ENCODE results near the gene VPS37C. TPM values are rescaled to one million over a fixed set of nuclear protein-coding genes. Genes with fewer than 3 reads are reported as not detected.

Gene VPS37C
- total and polyA plus RNA-seq, 9 of the 15 experiments (the other 6 are each of a cell fraction or from before 2014, with no cell fraction given), result 0.62 to 29.8 (median 11.5) TPM

GRCh38 chr11:61089806-61090491 is 71.3 kb downstream of the VPS37C start (continued):
- TF ChIP-seq MNT (conservative IDR thresholded peaks at IDR 0.05) (no peak), ASH1L (IDR thresholded peaks at IDR 0.05; ENCODE audit: borderline replicate concordance, low read depth, partially characterized antibody) (no peak), BCL6 (CRISPR knock-in tag; IDR thresholded peaks at IDR 0.05) (no peak), ID3 (CRISPR knock-in tag; IDR thresholded peaks at IDR 0.05) (no peak), ID3 (tag; IDR thresholded peaks at IDR 0.05) (no peak), NCOA1 (IDR thresholded peaks at IDR 0.05; ENCODE audit: low read depth) (no peak), HMBOX1 (IDR thresholded peaks at IDR 0.05) (no peak), CBX1 (IDR thresholded peaks at IDR 0.05; ENCODE audit: low read depth) (no peak), ZNF445 (CRISPR knock-in tag; IDR thresholded peaks at IDR 0.05; ENCODE audit: low read depth) (no peak), MAFG (tag; conservative IDR thresholded peaks at IDR 0.05) (no peak), ATF3 (IDR thresholded peaks at IDR 0.05) (no peak), ATF3 (CRISPR knock-in tag; conservative IDR thresholded peaks at IDR 0.05) (no peak), ZNF398 (CRISPR knock-in tag; IDR thresholded peaks at IDR 0.05) (no peak), NKRF (IDR thresholded peaks at IDR 0.05; ENCODE audit: borderline replicate concordance) (no peak), HNRNPUL1 (IDR thresholded peaks at IDR 0.05; ENCODE audit: low read length) (no peak), SOX6 (IDR thresholded peaks at IDR 0.05) (no peak), MEF2D (tag; conservative IDR thresholded peaks at IDR 0.05; ENCODE audit: low read depth) (no peak), ZNF740 (CRISPR knock-in tag; IDR thresholded peaks at IDR 0.05) (peak; percentile 78), ZNF740 (tag; IDR thresholded peaks at IDR 0.05) (no peak), TCF7L2 (IDR thresholded peaks at IDR 0.05; ENCODE audit: low read depth, low read length) (no peak)
